ENCODE measurements around the gene SLC34A3. TPM values are rescaled to one million over a fixed set of nuclear protein-coding genes. Genes with fewer than 3 reads are reported as not detected.

The SLC34A3 gene
- total and polyA plus RNA-seq, 2 donors (not counting 1 experiment from before 2014, with no cell fraction given) = not detected

- H3K27ac ChIP-seq (ENCODE audit: low read length in 2 of 2) = no peak overlapping the region
- WGBS (ENCODE audit: insufficient coverage) = 90% methylated on average over 34 of the region's 36 CpGs
- ChIA-PET POLR2A (interaction anchor here (0.6 kb wide), 1 partner anchor 203 kb away, joined by 3 read pairs; no protein-coding TSS in a partner anchor), CTCF (interaction anchor here (1.1 kb wide), 1 partner anchor 198 kb away, joined by 3 read pairs; no protein-coding TSS in a partner anchor)
- no peak for ATAC-seq (ENCODE audit: low read depth)
- peaks cover 28% of the 10 kb centered on the region for H4K20me1 ChIP-seq (ENCODE audit: control insufficient read depth, insufficient read depth, low read length, poor library complexity, severe bottlenecking)
- intact Hi-C loops (cut with micrococcal nuclease) = no loop called here
- TF ChIP-seq EZH2 (IDR thresholded peaks at IDR 0.05; ENCODE audit: borderline replicate concordance, insufficient read depth, low read depth, low read length, poor library complexity, severe bottlenecking) = no peak
- TF ChIP-seq, protein P1, sequence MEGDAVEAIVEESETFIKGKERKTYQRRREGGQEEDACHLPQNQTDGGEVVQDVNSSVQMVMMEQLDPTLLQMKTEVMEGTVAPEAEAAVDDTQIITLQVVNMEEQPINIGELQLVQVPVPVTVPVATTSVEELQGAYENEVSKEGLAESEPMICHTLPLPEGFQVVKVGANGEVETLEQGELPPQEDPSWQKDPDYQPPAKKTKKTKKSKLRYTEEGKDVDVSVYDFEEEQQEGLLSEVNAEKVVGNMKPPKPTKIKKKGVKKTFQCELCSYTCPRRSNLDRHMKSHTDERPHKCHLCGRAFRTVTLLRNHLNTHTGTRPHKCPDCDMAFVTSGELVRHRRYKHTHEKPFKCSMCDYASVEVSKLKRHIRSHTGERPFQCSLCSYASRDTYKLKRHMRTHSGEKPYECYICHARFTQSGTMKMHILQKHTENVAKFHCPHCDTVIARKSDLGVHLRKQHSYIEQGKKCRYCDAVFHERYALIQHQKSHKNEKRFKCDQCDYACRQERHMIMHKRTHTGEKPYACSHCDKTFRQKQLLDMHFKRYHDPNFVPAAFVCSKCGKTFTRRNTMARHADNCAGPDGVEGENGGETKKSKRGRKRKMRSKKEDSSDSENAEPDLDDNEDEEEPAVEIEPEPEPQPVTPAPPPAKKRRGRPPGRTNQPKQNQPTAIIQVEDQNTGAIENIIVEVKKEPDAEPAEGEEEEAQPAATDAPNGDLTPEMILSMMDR (IDR thresholded peaks at IDR 0.05) = no peak
- Mint-ChIP-seq H3K27me3 (no peaks in the 10 kb centered on the region), H3K4me3 (no peak overlapping the region), H3K9me3 (ENCODE audit: insufficient read depth) (no peaks in the 10 kb centered on the region), H3K27ac (no peak overlapping the region), H3K4me1 (peaks cover 22% of the 10 kb centered on the region)
- no peak for DNase-seq
- H3K27me3 ChIP-seq (replicated peaks in 1 of 4; ENCODE audit: control extremely low read depth in 1 of 4, control insufficient read depth in 3 of 4, insufficient read depth in 4 of 4, low read length in 3 of 4) = no peaks in the 10 kb centered on the region
- no peak overlapping the region for H3K4me2 ChIP-seq (replicated peaks; ENCODE audit: low read depth, low read length, poor library complexity, severe bottlenecking)
- H3K79me2 ChIP-seq (ENCODE audit: control insufficient read depth, insufficient read depth, low read length) = peaks cover 32% of the 10 kb centered on the region
- no peak overlapping the region for H3K9ac ChIP-seq (ENCODE audit: low read length)
- no peak overlapping the region for H3K4me3 ChIP-seq (ENCODE audit: control extremely low read depth in 1 of 5, extremely low read depth in 1 of 5, insufficient read depth in 1 of 5, low read depth in 2 of 5, low read length in 4 of 5)
- H3K4me1 ChIP-seq (ENCODE audit: control insufficient read depth in 2 of 2, insufficient read depth in 2 of 2, low read length in 2 of 2) = peaks cover 12 to 16% of the 10 kb centered on the region in 2 donors
- no peaks in the 10 kb centered on the region for H3K9me3 ChIP-seq (ENCODE audit: control extremely low read depth in 1 of 3, control insufficient read depth in 2 of 3, insufficient read depth in 1 of 3, low read length in 2 of 3)
- peaks cover 0 to 20% of the 10 kb centered on the region in 2 experiments for H3K36me3 ChIP-seq (replicated peaks in 1 of 2; ENCODE audit: control extremely low read depth in 1 of 2, control insufficient read depth in 1 of 2, extremely low read depth in 1 of 2, insufficient read depth in 2 of 2, low read length in 1 of 2)
- no peak overlapping the region for H2AFZ ChIP-seq (ENCODE audit: insufficient read depth, low read depth, low read length, poor library complexity, severe bottlenecking)
Observed at GRCh38 chr9:137244486-137245449, 14.1 kb downstream of the SLC34A3 start.

Data from B cell (primary cell).